CD8-positive, alpha-beta memory T cell (primary cell): ENCODE results near the gene DCP1A. TPM values are rescaled to one million over a fixed set of nuclear protein-coding genes. Genes with fewer than 3 reads are reported as not detected.

ENCODE experiments used
- CTCF ChIA-PET: fragments of 350-600 bp; sonication (Branson Sonifier 250); formaldehyde crosslinking; loops from one replicate; lab custom pipeline; 2021; ENCODE audit warnings: antibody characterized with exemption; lab: Charles Lee
- POLR2A ChIA-PET: fragments of 350-600 bp; sonication (Branson Sonifier 250); formaldehyde crosslinking; loops from one replicate; lab custom pipeline; 2021; ENCODE audit warnings: antibody characterized with exemption; lab: Charles Lee
- DNase-seq, 5 donors: peaks; one replicate each; pipeline versions ENCODE4 v3.0.0 to v3.0.0-alpha.2; 2020 to 2022; ENCODE audit warnings: mixed read lengths in 1 of 5
- H3K27ac ChIP-seq: one replicate; pipeline ENCODE4 v1.7.0; 2013; ENCODE audit warnings: low read depth, mild to moderate bottlenecking, low read length, moderate library complexity
- H3K27me3 ChIP-seq: 2 replicates; pipeline ENCODE4 v1.7.0; 2013; ENCODE audit warnings: low read length, mild to moderate bottlenecking; ENCODE audit not compliant: insufficient read depth, poor library complexity, severe bottlenecking
- H3K36me3 ChIP-seq: 2 replicates; pipeline ENCODE4 v1.7.0; 2013; ENCODE audit warnings: mild to moderate bottlenecking, low read length, moderate library complexity; ENCODE audit not compliant: insufficient read depth
- H3K4me1 ChIP-seq: 2 replicates; pipeline ENCODE4 v1.7.0; 2013; ENCODE audit warnings: mild to moderate bottlenecking, low read length, moderate library complexity; ENCODE audit not compliant: insufficient read depth
- H3K4me3 ChIP-seq: 2 replicates; pipeline ENCODE4 v1.7.0; 2013; ENCODE audit warnings: mild to moderate bottlenecking, low read length
- H3K9me3 ChIP-seq: 2 replicates; pipeline ENCODE4 v1.7.0; 2013; ENCODE audit warnings: mild to moderate bottlenecking, low read length
- H3K27ac Mint-ChIP-seq, 8 donors: one replicate each; pipeline ENCODE4 v1.8.0; 2020 to 2021; ENCODE audit warnings: mixed read lengths in 8 of 8, mild to moderate bottlenecking in 6 of 8, inconsistent platforms in 3 of 8, moderate library complexity in 3 of 8
- H3K27me3 Mint-ChIP-seq, 2 donors: one replicate each; pipeline ENCODE4 v1.8.0; 2020 to 2021; ENCODE audit warnings: mixed read lengths in 2 of 2, mild to moderate bottlenecking in 1 of 2, moderate library complexity in 1 of 2
- H3K36me3 Mint-ChIP-seq, 3 donors: one replicate each; pipeline ENCODE4 v1.8.0; 2020 to 2021; ENCODE audit warnings: mixed read lengths in 3 of 3, inconsistent platforms in 1 of 3, mild to moderate bottlenecking in 1 of 3
- H3K4me1 Mint-ChIP-seq, 3 donors: one replicate each; pipeline ENCODE4 v1.8.0; 2020 to 2021; ENCODE audit warnings: mixed read lengths in 3 of 3, inconsistent platforms in 1 of 3, mild to moderate bottlenecking in 1 of 3
- H3K4me3 Mint-ChIP-seq, 7 donors: one replicate each; pipeline ENCODE4 v1.8.0; 2020 to 2021; ENCODE audit warnings: mixed read lengths in 7 of 7, mild to moderate bottlenecking in 6 of 7, moderate library complexity in 4 of 7, inconsistent platforms in 2 of 7
- H3K9me3 Mint-ChIP-seq, 5 donors: one replicate each; pipeline ENCODE4 v1.8.0; 2020 to 2022; ENCODE audit warnings: mixed read lengths in 5 of 5, mild to moderate bottlenecking in 3 of 5, moderate library complexity in 2 of 5, inconsistent platforms in 1 of 5
- polyA plus RNA-seq: library from polyadenylated mRNA; unstranded; fragments of 300-500 nt; fragmentation: Illumina TruSeq; gene quantifications from one replicate; pipeline ENCODE4 v1.2.3, GENCODE V29; 2021
- total RNA-seq, 2 experiments: library from RNA; stranded (reverse); gene quantifications; one replicate each; pipeline ENCODE4 v1.2.3, GENCODE V29; 2021

The DCP1A gene
- total and polyA plus RNA-seq, 3 experiments from 2014 or later = 40.1 to 82.4 (median 40.2) TPM

- ChIA-PET CTCF (interaction anchor here (0.6 to 1.2 kb wide), 2 partner anchors 10 to 154 kb away, joined by 3 to 5 read pairs; no protein-coding TSS in a partner anchor), POLR2A (interaction anchor here (1.6 kb wide), 1 partner anchor 187 kb away, joined by 6 read pairs; no protein-coding TSS in a partner anchor)
- H3K4me1 ChIP-seq = peaks cover 29% of the 10 kb centered on the region
- peaks cover 43 to 55% (median 52%) of the 10 kb centered on the region in 3 donors for H3K4me1 Mint-ChIP-seq
- no peak for DNase-seq
- H3K4me3 ChIP-seq = peak overlapping the region; percentile 79
- H3K27ac Mint-ChIP-seq = peak overlapping the region; percentile 97 to 100 (median 99)
- H3K27me3 ChIP-seq = no peaks in the 10 kb centered on the region
- peaks cover 0 to 2% of the 10 kb centered on the region in 2 donors for H3K27me3 Mint-ChIP-seq
- H3K36me3 Mint-ChIP-seq = peaks cover 0 to 36% (median 5%) of the 10 kb centered on the region in 3 donors
- H3K9me3 ChIP-seq = no peaks in the 10 kb centered on the region
- H3K9me3 Mint-ChIP-seq = no peaks in the 10 kb centered on the region
- H3K27ac ChIP-seq = peak overlapping the region; percentile 87
- H3K4me3 Mint-ChIP-seq = peak overlapping the region; percentile 99 to 100 (median 99)
- peaks cover 6% of the 10 kb centered on the region for H3K36me3 ChIP-seq
Measured at GRCh38 chr3:53346922-53347260, 452 bp downstream of the DCP1A start.

DNA sequence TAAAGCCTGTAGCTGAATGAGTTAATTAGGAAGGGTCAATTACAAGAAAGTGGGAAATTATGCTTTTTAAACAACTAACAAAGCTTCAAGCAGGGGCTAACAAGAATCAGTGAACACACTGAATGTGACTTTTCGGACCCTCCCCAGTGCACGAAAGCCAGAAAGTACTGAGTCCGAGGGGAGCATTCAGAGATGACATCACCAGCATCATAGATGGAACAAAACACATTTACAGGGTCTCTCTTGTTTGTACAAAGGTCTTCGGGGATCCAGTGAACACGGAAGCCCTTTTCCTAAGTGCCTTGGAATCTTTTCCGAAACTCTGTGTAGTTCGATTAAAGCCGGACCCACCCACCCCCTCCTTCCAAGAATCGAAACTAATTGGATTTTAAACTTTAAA is 829 bp downstream of the DCP1A start:
- POLR2A ChIA-PET = interaction anchor here (1.6 kb wide), 1 partner anchor 186 kb away, joined by 6 read pairs; no protein-coding TSS in a partner anchor
- H3K4me1 Mint-ChIP-seq = peaks cover 43 to 55% (median 52%) of the 10 kb centered on the region in 3 donors

DNA sequence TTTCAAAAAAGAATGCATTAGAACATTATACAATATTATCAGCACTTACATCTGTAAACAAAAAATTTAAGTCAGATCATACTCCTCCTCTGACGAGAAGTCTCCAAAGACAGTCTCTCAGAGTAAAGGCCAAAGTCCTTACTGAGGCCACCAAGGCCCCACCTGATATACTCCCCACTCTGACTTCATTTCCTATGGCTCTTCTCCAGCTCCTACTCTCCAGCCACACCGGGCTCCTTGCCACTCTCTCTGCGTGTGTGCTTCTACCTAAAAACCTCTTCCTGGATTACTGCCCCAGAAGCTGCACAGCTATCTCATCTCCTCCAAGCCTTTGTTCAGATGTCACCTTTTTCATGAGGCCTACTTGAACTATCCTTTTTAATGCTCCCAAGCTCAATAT is 5.0 kb downstream of the DCP1A start:
- ChIA-PET CTCF (no interaction called here), POLR2A (no interaction called here)
- Mint-ChIP-seq H3K9me3 (no peaks in the 10 kb centered on the region), H3K27me3 (no peaks in the 10 kb centered on the region), H3K27ac (peak overlapping the region in 2 of 8 donors; percentile 5 to 6), H3K4me1 (peaks cover 49 to 65% (median 65%) of the 10 kb centered on the region in 3 donors), H3K4me3 (peak overlapping the region in 1 of 7 donors; percentile 37), H3K36me3 (peaks cover 5 to 67% (median 8%) of the 10 kb centered on the region in 3 donors)
- no peak for DNase-seq
- H3K27ac ChIP-seq = no peak overlapping the region
- no peak overlapping the region for H3K4me3 ChIP-seq
- H3K9me3 ChIP-seq = no peaks in the 10 kb centered on the region
- H3K4me1 ChIP-seq = peaks cover 25% of the 10 kb centered on the region
- no peaks in the 10 kb centered on the region for H3K27me3 ChIP-seq
- H3K36me3 ChIP-seq = peaks cover 26% of the 10 kb centered on the region

More for the DNA sequence above, 829 bp downstream of the DCP1A start:
- CTCF ChIA-PET = interaction anchor here (0.6 kb wide), 1 partner anchor 153 kb away, joined by 3 read pairs; no protein-coding TSS in a partner anchor
- H3K36me3 Mint-ChIP-seq = peaks cover 0 to 37% (median 5%) of the 10 kb centered on the region in 3 donors
- DNase-seq = no peak
- peaks cover 29% of the 10 kb centered on the region for H3K4me1 ChIP-seq
- H3K9me3 Mint-ChIP-seq = no peaks in the 10 kb centered on the region
- H3K27me3 ChIP-seq = no peaks in the 10 kb centered on the region
- peak overlapping the region; percentile 87 for H3K27ac ChIP-seq
- H3K36me3 ChIP-seq = peaks cover 6% of the 10 kb centered on the region
- peaks cover 0 to 2% of the 10 kb centered on the region in 2 donors for H3K27me3 Mint-ChIP-seq
- H3K9me3 ChIP-seq = no peaks in the 10 kb centered on the region
- peak overlapping the region; percentile 97 to 100 (median 99) for H3K27ac Mint-ChIP-seq
- peak overlapping the region; percentile 79 for H3K4me3 ChIP-seq
- peak overlapping the region; percentile 99 to 100 (median 99) for H3K4me3 Mint-ChIP-seq

DNA sequence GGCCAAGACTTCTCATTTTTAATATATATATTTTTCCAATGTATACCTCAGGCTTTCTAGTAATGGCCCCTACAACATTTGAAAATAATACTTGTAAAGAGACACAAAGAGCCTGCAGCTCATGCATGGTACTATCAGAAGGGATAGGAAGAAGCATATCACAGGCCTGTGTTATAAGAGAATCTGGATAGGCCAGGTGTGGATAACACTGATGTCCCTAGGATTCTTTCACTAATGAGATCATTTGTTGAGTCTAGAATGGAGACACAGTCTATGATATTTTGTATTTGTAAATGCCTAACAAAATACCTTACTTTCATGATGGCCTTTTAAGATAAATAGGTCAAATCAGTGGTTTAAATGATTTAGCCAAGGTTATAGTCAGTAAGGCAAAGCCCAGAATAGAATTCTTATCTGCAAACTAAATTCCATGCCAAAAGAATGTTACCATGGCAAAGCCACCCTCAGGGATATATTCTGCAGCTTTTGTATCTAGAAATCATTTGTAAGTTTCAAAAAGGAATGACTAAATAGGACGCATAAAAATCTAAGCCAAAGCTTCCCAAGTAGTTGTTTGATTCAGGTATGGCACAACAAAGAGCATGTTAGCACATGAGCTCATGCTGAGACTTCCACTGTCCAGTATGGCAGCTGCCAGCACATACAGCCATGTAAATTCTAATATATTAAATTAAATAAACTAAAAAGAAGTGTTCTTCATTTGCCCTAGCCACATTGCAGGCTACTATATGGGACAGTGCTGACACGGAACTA is 10.0 kb downstream of the DCP1A start:
- H3K9me3 ChIP-seq = no peaks in the 10 kb centered on the region
- H3K36me3 ChIP-seq = peaks cover 20% of the 10 kb centered on the region
- peaks cover 15 to 27% (median 23%) of the 10 kb centered on the region in 3 donors for H3K4me1 Mint-ChIP-seq
- no peaks in the 10 kb centered on the region for H3K4me1 ChIP-seq
- no peak overlapping the region for H3K4me3 ChIP-seq
- no peak overlapping the region for H3K27ac ChIP-seq
- no peaks in the 10 kb centered on the region for H3K27me3 Mint-ChIP-seq
- ChIA-PET POLR2A (no interaction called here), CTCF (interaction anchor here (0.9 kb wide), 1 partner anchor 13 kb away, joined by 3 read pairs; no protein-coding TSS in a partner anchor)
- no peak for DNase-seq
- H3K27me3 ChIP-seq = no peaks in the 10 kb centered on the region
- no peak overlapping the region for H3K4me3 Mint-ChIP-seq
- H3K27ac Mint-ChIP-seq = no peak overlapping the region
- H3K9me3 Mint-ChIP-seq = no peaks in the 10 kb centered on the region
- H3K36me3 Mint-ChIP-seq = peaks cover 4 to 74% (median 15%) of the 10 kb centered on the region in 3 donors

- H3K9me3 Mint-ChIP-seq = no peaks in the 10 kb centered on the region
- no peak overlapping the region for H3K4me3 ChIP-seq
- no peaks in the 10 kb centered on the region for H3K4me1 ChIP-seq
- H3K9me3 ChIP-seq = no peaks in the 10 kb centered on the region
- H3K4me1 Mint-ChIP-seq = peaks cover 24 to 42% (median 28%) of the 10 kb centered on the region in 3 donors
- H3K36me3 Mint-ChIP-seq = peaks cover 4 to 75% (median 15%) of the 10 kb centered on the region in 3 donors
- DNase-seq = no peak
- ChIA-PET CTCF (no interaction called here), POLR2A (no interaction called here)
- H3K4me3 Mint-ChIP-seq = no peak overlapping the region
- no peak overlapping the region for H3K27ac Mint-ChIP-seq
- no peak overlapping the region for H3K27ac ChIP-seq
- H3K27me3 Mint-ChIP-seq = no peaks in the 10 kb centered on the region
- H3K27me3 ChIP-seq = no peaks in the 10 kb centered on the region
- H3K36me3 ChIP-seq = peaks cover 9% of the 10 kb centered on the region
Measured at GRCh38 chr3:53334742-53335141, 12.6 kb downstream of the DCP1A start.

GRCh38 chr3:53331871-53332270 is 15.5 kb downstream of the DCP1A start:
- CTCF ChIA-PET = no interaction called here
- no peaks in the 10 kb centered on the region for H3K27me3 Mint-ChIP-seq
- Histone ChIP-seq H3K27ac (no peak overlapping the region), H3K27me3 (no peaks in the 10 kb centered on the region), H3K9me3 (no peaks in the 10 kb centered on the region), H3K4me3 (no peak overlapping the region), H3K4me1 (no peaks in the 10 kb centered on the region), H3K36me3 (no peaks in the 10 kb centered on the region)
- DNase-seq = no peak
- POLR2A ChIA-PET = no interaction called here
- peaks cover 4 to 66% (median 14%) of the 10 kb centered on the region in 3 donors for H3K36me3 Mint-ChIP-seq
- no peak overlapping the region for H3K27ac Mint-ChIP-seq
- H3K4me1 Mint-ChIP-seq = peaks cover 25 to 50% (median 36%) of the 10 kb centered on the region in 3 donors
- H3K9me3 Mint-ChIP-seq = no peaks in the 10 kb centered on the region
- no peak overlapping the region for H3K4me3 Mint-ChIP-seq

DNA sequence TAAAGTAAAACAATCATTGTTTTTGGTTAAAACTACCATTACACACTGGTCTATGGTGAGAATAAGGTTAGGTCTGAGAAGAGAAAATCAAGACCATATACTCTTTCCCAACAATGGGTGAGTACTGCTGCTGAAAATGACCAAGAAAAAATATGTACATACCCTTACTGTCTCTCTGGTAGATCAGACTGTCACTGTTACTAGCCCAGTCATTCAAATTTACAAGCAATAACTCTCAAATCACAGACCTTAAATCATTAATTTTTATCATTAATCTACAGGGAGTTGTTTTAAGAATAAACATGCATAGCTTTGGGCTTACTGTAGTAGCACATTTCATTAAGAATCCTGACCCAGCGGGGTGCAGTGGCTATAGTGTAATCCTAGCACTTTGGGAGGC is 17.4 kb downstream of the DCP1A start:
- H3K9me3 Mint-ChIP-seq = no peaks in the 10 kb centered on the region
- H3K4me3 Mint-ChIP-seq = no peak overlapping the region
- peaks cover 38 to 68% (median 48%) of the 10 kb centered on the region in 3 donors for H3K4me1 Mint-ChIP-seq
- ChIA-PET POLR2A (no interaction called here), CTCF (no interaction called here)
- Histone ChIP-seq H3K27me3 (no peaks in the 10 kb centered on the region), H3K4me3 (no peak overlapping the region), H3K36me3 (no peaks in the 10 kb centered on the region), H3K27ac (no peak overlapping the region), H3K9me3 (no peaks in the 10 kb centered on the region), H3K4me1 (no peaks in the 10 kb centered on the region)
- no peak for DNase-seq
- H3K36me3 Mint-ChIP-seq = peaks cover 4 to 72% (median 16%) of the 10 kb centered on the region in 3 donors
- no peak overlapping the region for H3K27ac Mint-ChIP-seq
- H3K27me3 Mint-ChIP-seq = no peaks in the 10 kb centered on the region

DNA sequence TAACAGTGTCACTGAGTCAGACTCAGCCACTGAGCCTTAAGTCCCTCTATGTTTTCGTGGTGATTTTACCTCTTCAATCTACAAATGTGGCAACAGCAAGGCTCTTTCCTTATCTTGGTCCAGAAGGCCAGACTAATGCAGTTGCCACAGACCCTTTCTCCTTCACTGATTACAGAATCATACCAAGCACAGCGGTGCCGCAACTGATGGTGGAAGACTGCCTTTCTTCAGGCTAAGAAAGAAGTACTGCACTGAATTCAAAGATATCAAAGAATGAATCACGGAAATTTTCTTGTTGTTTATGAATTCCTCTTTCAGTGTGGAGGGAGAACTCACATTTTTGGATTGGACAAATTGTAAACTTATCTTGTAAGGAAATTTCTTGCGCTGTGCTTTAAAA is 18.6 kb downstream of the DCP1A start:
- CTCF ChIA-PET = no interaction called here
- Histone ChIP-seq H3K27ac (no peak overlapping the region), H3K36me3 (no peaks in the 10 kb centered on the region), H3K9me3 (no peaks in the 10 kb centered on the region), H3K4me3 (no peak overlapping the region), H3K27me3 (no peaks in the 10 kb centered on the region), H3K4me1 (no peaks in the 10 kb centered on the region)
- no peak for DNase-seq
- Mint-ChIP-seq H3K36me3 (peaks cover 2 to 64% (median 11%) of the 10 kb centered on the region in 3 donors), H3K4me1 (peaks cover 38 to 70% (median 55%) of the 10 kb centered on the region in 3 donors), H3K9me3 (no peaks in the 10 kb centered on the region), H3K4me3 (no peak overlapping the region), H3K27me3 (peaks cover 0 to 3% of the 10 kb centered on the region in 2 donors), H3K27ac (peak overlapping the region in 3 of 8 donors; percentile 12 to 50 (median 47))
- POLR2A ChIA-PET = no interaction called here
